SK-N-SH (cell line): Measurements from ENCODE around the gene UBE2E2.

Experiments used
- CHD2 ChIP-seq: fragments of 150-350 bp; IDR thresholded peaks from 2 replicates; pipeline ENCODE4 v1.6.1; 2018; ENCODE audit warnings: low read length; ENCODE audit not compliant: partially characterized antibody
- CTCF ChIP-seq: fragments of 200-600 bp; sonication (generic); IDR thresholded peaks from 2 replicates; pipeline ENCODE4 v1.6.1; 2017; ENCODE audit warnings: antibody characterized with exemption, mild to moderate bottlenecking, moderate library complexity
- EP300 ChIP-seq, 2 experiments: IDR thresholded peaks; 2 replicates each; pipeline versions ENCODE4 v1.4.0 to v1.6.1; 2012; ENCODE audit warnings: borderline replicate concordance in 1 of 2, low read depth in 1 of 2, low read length in 1 of 2
- FOSL2 ChIP-seq: IDR thresholded peaks from 2 replicates; pipeline ENCODE4 v1.4.0; 2012; ENCODE audit warnings: low read depth, mild to moderate bottlenecking, moderate library complexity, borderline replicate concordance
- JUND ChIP-seq: IDR thresholded peaks from 2 replicates; pipeline ENCODE4 v1.4.0; 2012
- MXI1 ChIP-seq: IDR thresholded peaks from 2 replicates; pipeline ENCODE4 v1.6.1; 2012; ENCODE audit warnings: mild to moderate bottlenecking, low read depth, low read length, improper control_type of control experiment
- POLR2AphosphoS5 ChIP-seq: IDR thresholded peaks from 2 replicates; pipeline ENCODE4 v1.6.1; 2012; ENCODE audit warnings: low read depth, low read length
- RCOR1 ChIP-seq: fragments of 150-350 bp; IDR thresholded peaks from 2 replicates; pipeline ENCODE4 v1.6.1; 2017; ENCODE audit warnings: antibody characterized with exemption, low read length
- REST ChIP-seq: IDR thresholded peaks from 2 replicates; pipeline ENCODE4 v1.6.1; 2012; ENCODE audit warnings: mild to moderate bottlenecking, low read depth, low read length, moderate library complexity
- RFX5 ChIP-seq: IDR thresholded peaks from 2 replicates; pipeline ENCODE4 v1.6.1; 2012; ENCODE audit warnings: mild to moderate bottlenecking, improper control_type of control experiment, low read length
- SMC3 ChIP-seq: IDR thresholded peaks from 2 replicates; pipeline ENCODE4 v1.6.1; 2012; ENCODE audit warnings: low read depth, low read length, improper control_type of control experiment
- YY1 ChIP-seq: IDR thresholded peaks from 2 replicates; pipeline ENCODE4 v1.4.0; 2012; ENCODE audit warnings: low read depth, mild to moderate bottlenecking
- ZBTB33 ChIP-seq: IDR thresholded peaks from 2 replicates; pipeline ENCODE4 v1.4.0; 2012; ENCODE audit warnings: low read depth, borderline replicate concordance

- TF ChIP-seq RFX5, result no peak
- TF ChIP-seq YY1, result no peak
- no peak for TF ChIP-seq EP300 (IDR thresholded peaks at IDR 0.05; ENCODE audit: borderline replicate concordance in 1 of 2, low read depth in 1 of 2, low read length in 1 of 2)
- TF ChIP-seq MXI1, result no peak
- no peak for TF ChIP-seq CTCF
- no peak for TF ChIP-seq POLR2AphosphoS5
- TF ChIP-seq REST, result no peak
- TF ChIP-seq RCOR1, result no peak
- TF ChIP-seq CHD2, result no peak
- no peak for TF ChIP-seq ZBTB33
- no peak for TF ChIP-seq JUND
- TF ChIP-seq SMC3, result no peak
- no peak for TF ChIP-seq FOSL2
Observed at GRCh38 chr3:23546181-23546580, 343.1 kb downstream of the UBE2E2 start.
